MM.1S (cell line): ENCODE results near the gene PM20D2.

Source experiments
- EZH2 ChIP-seq: fragments of 300-600 bp; sonication (generic); optimal IDR thresholded peaks from 2 replicates; pipeline ENCODE3; 2017; ENCODE audit warnings: low read depth, mild to moderate bottlenecking, antibody characterized with exemption, low read length, mixed read lengths
- EZH2phosphoT487 ChIP-seq: fragments of 300-600 bp; sonication (generic); IDR thresholded peaks from 2 replicates; pipeline ENCODE4 v1.6.1; 2018; ENCODE audit warnings: antibody characterized with exemption, low read length
- TF ChIP-seq, protein P1 (sequence below): fragments of 300-600 bp; sonication (generic); IDR thresholded peaks from 2 replicates; pipeline ENCODE4 v1.5.1; 2016; ENCODE audit warnings: antibody characterized with exemption, low read length, mixed read lengths

DNA sequence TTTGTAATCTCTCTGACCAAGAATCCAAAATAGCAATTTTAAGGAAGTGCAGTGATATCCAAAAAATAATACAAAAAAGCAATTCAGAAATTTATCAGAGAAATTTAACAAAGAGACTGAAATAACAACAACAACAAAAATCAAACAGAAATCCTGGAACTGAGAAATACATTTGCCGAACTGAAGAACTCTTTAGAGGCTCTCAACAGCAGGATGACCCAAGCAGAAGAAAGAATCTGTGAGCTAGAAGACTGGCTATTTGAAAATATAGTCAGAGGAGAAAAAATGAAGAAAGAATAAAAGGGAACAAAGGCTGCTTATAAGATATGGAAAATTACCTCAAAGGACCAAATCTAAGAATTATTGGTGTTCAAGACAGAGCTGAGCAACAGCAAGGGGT, 48.7 kb downstream of the PM20D2 start:
- TF ChIP-seq, protein P1, sequence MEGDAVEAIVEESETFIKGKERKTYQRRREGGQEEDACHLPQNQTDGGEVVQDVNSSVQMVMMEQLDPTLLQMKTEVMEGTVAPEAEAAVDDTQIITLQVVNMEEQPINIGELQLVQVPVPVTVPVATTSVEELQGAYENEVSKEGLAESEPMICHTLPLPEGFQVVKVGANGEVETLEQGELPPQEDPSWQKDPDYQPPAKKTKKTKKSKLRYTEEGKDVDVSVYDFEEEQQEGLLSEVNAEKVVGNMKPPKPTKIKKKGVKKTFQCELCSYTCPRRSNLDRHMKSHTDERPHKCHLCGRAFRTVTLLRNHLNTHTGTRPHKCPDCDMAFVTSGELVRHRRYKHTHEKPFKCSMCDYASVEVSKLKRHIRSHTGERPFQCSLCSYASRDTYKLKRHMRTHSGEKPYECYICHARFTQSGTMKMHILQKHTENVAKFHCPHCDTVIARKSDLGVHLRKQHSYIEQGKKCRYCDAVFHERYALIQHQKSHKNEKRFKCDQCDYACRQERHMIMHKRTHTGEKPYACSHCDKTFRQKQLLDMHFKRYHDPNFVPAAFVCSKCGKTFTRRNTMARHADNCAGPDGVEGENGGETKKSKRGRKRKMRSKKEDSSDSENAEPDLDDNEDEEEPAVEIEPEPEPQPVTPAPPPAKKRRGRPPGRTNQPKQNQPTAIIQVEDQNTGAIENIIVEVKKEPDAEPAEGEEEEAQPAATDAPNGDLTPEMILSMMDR = no peak
- no peak for TF ChIP-seq EZH2
- no peak for TF ChIP-seq EZH2phosphoT487
